Measurements from ENCODE around the gene OSBPL6. TPM values are rescaled to one million over a fixed set of nuclear protein-coding genes. Genes with fewer than 3 reads are reported as not detected.

OSBPL6 gene
- total RNA-seq, 1 donor from 2014 or later = 14.0 TPM

DNA sequence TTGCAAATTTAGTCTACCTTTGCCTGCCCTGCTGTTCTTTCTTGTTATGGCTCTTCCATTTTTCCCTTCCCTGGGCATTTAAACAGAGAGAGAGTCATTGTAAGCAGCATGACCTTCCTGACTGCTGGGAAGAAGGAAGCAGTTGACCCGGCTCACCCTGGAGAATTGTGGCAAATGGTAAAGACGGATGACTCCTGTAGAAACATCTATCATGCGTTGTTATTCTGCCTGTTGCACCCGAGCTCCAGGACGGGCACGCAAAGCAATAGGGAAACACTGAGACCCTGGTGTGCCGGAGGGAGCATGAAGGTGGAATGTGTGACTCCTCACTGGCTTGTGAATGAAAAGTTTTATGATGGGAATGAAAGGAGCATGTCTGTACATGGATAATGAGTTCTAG lies 113.3 kb downstream of the OSBPL6 start:
- Histone ChIP-seq H2AFZ (replicated peaks) (no peak overlapping the region), H4K20me1 (ENCODE audit: low read depth) (no peaks in the 10 kb centered on the region), H3K4me3 (no peak overlapping the region), H3K79me2 (ENCODE audit: low read depth) (no peaks in the 10 kb centered on the region), H3K27me3 (no peaks in the 10 kb centered on the region), H3K4me2 (no peak overlapping the region), H3K36me3 (no peaks in the 10 kb centered on the region), H3K9ac (no peak overlapping the region), H3K9me3 (ENCODE audit: low read depth) (no peaks in the 10 kb centered on the region), H3K4me1 (peaks cover 3% of the 10 kb centered on the region), H3F3A (ENCODE audit: low read depth) (no peaks in the 10 kb centered on the region), H3K27ac (no peak overlapping the region)
- Mint-ChIP-seq H3K27me3 (ENCODE audit: insufficient read depth, low read depth) (no peaks in the 10 kb centered on the region), H3K4me3 (no peak overlapping the region), H3K27ac (no peak overlapping the region), H3K9me3 (peaks cover 3% of the 10 kb centered on the region), H3K4me1 (peaks cover 11% of the 10 kb centered on the region), H3K36me3 (peaks cover 4% of the 10 kb centered on the region)
- no peak for DNase-seq (ENCODE audit: low spot score)
- TF ChIP-seq, protein P1, sequence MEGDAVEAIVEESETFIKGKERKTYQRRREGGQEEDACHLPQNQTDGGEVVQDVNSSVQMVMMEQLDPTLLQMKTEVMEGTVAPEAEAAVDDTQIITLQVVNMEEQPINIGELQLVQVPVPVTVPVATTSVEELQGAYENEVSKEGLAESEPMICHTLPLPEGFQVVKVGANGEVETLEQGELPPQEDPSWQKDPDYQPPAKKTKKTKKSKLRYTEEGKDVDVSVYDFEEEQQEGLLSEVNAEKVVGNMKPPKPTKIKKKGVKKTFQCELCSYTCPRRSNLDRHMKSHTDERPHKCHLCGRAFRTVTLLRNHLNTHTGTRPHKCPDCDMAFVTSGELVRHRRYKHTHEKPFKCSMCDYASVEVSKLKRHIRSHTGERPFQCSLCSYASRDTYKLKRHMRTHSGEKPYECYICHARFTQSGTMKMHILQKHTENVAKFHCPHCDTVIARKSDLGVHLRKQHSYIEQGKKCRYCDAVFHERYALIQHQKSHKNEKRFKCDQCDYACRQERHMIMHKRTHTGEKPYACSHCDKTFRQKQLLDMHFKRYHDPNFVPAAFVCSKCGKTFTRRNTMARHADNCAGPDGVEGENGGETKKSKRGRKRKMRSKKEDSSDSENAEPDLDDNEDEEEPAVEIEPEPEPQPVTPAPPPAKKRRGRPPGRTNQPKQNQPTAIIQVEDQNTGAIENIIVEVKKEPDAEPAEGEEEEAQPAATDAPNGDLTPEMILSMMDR (IDR thresholded peaks at IDR 0.05) = no peak
- TF ChIP-seq EZH2 (IDR thresholded peaks at IDR 0.05) (no peak), EZH2phosphoT487 (IDR thresholded peaks at IDR 0.05) (no peak)

DNA sequence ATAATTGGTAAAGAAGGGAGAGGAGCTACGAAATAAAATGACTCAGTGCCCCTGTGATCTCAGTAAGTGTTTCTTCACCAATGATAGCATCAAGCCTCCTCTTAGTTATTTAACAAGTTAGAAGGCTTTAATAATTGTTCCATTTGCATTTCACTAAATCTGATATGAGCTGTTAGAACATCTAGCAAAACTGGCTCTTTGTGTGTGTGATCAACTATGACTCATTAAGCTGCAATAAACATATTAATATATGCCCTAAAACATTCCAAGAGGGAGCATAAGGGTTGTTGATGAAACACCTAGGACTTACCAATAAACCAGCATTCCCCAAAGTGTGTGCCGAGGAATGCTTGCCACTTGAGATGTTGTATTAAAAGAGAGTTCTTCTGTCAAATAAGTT lies 115.2 kb downstream of the OSBPL6 start:
- H3F3A ChIP-seq (ENCODE audit: low read depth) = no peaks in the 10 kb centered on the region

GRCh38 chr2:178315078-178315477 lies 120.8 kb downstream of the OSBPL6 start:
- TF ChIP-seq EZH2phosphoT487 (IDR thresholded peaks at IDR 0.05) (no peak), EZH2 (IDR thresholded peaks at IDR 0.05) (no peak)
- TF ChIP-seq, protein P1 (IDR thresholded peaks at IDR 0.05) = no peak
- H3K9me3 ChIP-seq (ENCODE audit: low read depth) = no peaks in the 10 kb centered on the region
- no peaks in the 10 kb centered on the region for H4K20me1 ChIP-seq (ENCODE audit: low read depth)
- no peaks in the 10 kb centered on the region for H3K27me3 Mint-ChIP-seq (ENCODE audit: insufficient read depth, low read depth)
- H3K79me2 ChIP-seq (ENCODE audit: low read depth) = no peaks in the 10 kb centered on the region
- H3K4me1 ChIP-seq = no peaks in the 10 kb centered on the region
- H3K4me3 Mint-ChIP-seq = no peak overlapping the region
- no peak overlapping the region for H2AFZ ChIP-seq (replicated peaks)
- H3K27ac ChIP-seq = no peak overlapping the region
- no peaks in the 10 kb centered on the region for H3K27me3 ChIP-seq
- no peak for DNase-seq (ENCODE audit: low spot score)
- H3K27ac Mint-ChIP-seq = no peak overlapping the region
- no peaks in the 10 kb centered on the region for H3K36me3 ChIP-seq
- no peak overlapping the region for H3K4me3 ChIP-seq
- H3K4me2 ChIP-seq = no peak overlapping the region
- peaks cover 3% of the 10 kb centered on the region for H3K9me3 Mint-ChIP-seq
- peaks cover 4% of the 10 kb centered on the region for H3K36me3 Mint-ChIP-seq
- H3K9ac ChIP-seq = no peak overlapping the region
- H3K4me1 Mint-ChIP-seq = no peaks in the 10 kb centered on the region
- H3F3A ChIP-seq (ENCODE audit: low read depth) = no peaks in the 10 kb centered on the region

More for the DNA sequence above, 115.2 kb downstream of the OSBPL6 start:
- H3K27ac Mint-ChIP-seq = no peak overlapping the region
- H3K9me3 Mint-ChIP-seq = peaks cover 3% of the 10 kb centered on the region
- H3K4me3 Mint-ChIP-seq = no peak overlapping the region
- no peak overlapping the region for H3K4me2 ChIP-seq
- no peaks in the 10 kb centered on the region for H4K20me1 ChIP-seq (ENCODE audit: low read depth)
- H3K4me3 ChIP-seq = no peak overlapping the region
- H3K4me1 Mint-ChIP-seq = peaks cover 6% of the 10 kb centered on the region
- no peaks in the 10 kb centered on the region for H3K79me2 ChIP-seq (ENCODE audit: low read depth)
- TF ChIP-seq EZH2phosphoT487 (IDR thresholded peaks at IDR 0.05) (no peak), EZH2 (IDR thresholded peaks at IDR 0.05) (no peak)
- H3K27me3 Mint-ChIP-seq (ENCODE audit: insufficient read depth, low read depth) = no peaks in the 10 kb centered on the region
- no peaks in the 10 kb centered on the region for H3K36me3 ChIP-seq
- H3K9me3 ChIP-seq (ENCODE audit: low read depth) = no peaks in the 10 kb centered on the region
- no peak overlapping the region for H2AFZ ChIP-seq (replicated peaks)
- DNase-seq (ENCODE audit: low spot score) = no peak
- no peak overlapping the region for H3K9ac ChIP-seq
- peaks cover 4% of the 10 kb centered on the region for H3K36me3 Mint-ChIP-seq
- H3K27me3 ChIP-seq = no peaks in the 10 kb centered on the region
- H3K4me1 ChIP-seq = no peaks in the 10 kb centered on the region
- no peak overlapping the region for H3K27ac ChIP-seq

GRCh38 chr2:178315488-178315948 lies 121.2 kb downstream of the OSBPL6 start:
- H3K36me3 Mint-ChIP-seq = peaks cover 4% of the 10 kb centered on the region
- DNase-seq (ENCODE audit: low spot score) = no peak
- H3K27me3 Mint-ChIP-seq (ENCODE audit: insufficient read depth, low read depth) = no peaks in the 10 kb centered on the region
- H3K9ac ChIP-seq = no peak overlapping the region
- no peak overlapping the region for H3K4me3 ChIP-seq
- no peaks in the 10 kb centered on the region for H4K20me1 ChIP-seq (ENCODE audit: low read depth)
- H3K27ac ChIP-seq = no peak overlapping the region
- H2AFZ ChIP-seq (replicated peaks) = no peak overlapping the region
- no peaks in the 10 kb centered on the region for H3K36me3 ChIP-seq
- H3K4me2 ChIP-seq = no peak overlapping the region
- H3K79me2 ChIP-seq (ENCODE audit: low read depth) = no peaks in the 10 kb centered on the region
- no peaks in the 10 kb centered on the region for H3K4me1 Mint-ChIP-seq
- H3K27me3 ChIP-seq = no peaks in the 10 kb centered on the region
- no peak overlapping the region for H3K4me3 Mint-ChIP-seq
- H3K27ac Mint-ChIP-seq = no peak overlapping the region
- H3K4me1 ChIP-seq = no peaks in the 10 kb centered on the region
- peaks cover 3% of the 10 kb centered on the region for H3K9me3 Mint-ChIP-seq
- H3K9me3 ChIP-seq (ENCODE audit: low read depth) = no peaks in the 10 kb centered on the region
- TF ChIP-seq EZH2 (IDR thresholded peaks at IDR 0.05) = no peak
- TF ChIP-seq EZH2phosphoT487 (IDR thresholded peaks at IDR 0.05) = no peak
- TF ChIP-seq, protein P1 (IDR thresholded peaks at IDR 0.05) = no peak
- H3F3A ChIP-seq (ENCODE audit: low read depth) = no peaks in the 10 kb centered on the region

Data from neural progenitor cell (in vitro differentiated cells).